GM13977 (cell line): ENCODE data around the gene CAPZA1.
A peak's percentile ranks its signal among the peaks of the same experiment; 100 is the strongest.

Experiments used
- DNase-seq: peaks from one replicate; pipeline ENCODE4 v3.0.0; 2012; ENCODE audit warnings: low spot score
- CTCF ChIP-seq: IDR thresholded peaks from 2 replicates; pipeline ENCODE4 v1.5.1; 2012; ENCODE audit warnings: mild to moderate bottlenecking, control low read depth; ENCODE audit not compliant: insufficient read depth; ENCODE audit errors: extremely low read depth, missing control alignments
- in situ Hi-C: fragments of 300-500 bp; cut with MboI; formaldehyde crosslinking; loops from one replicate; pipeline ENCODE4 v1.12.0; 2022; ENCODE audit warnings: low sequenced_read_pairs, low pct_unique_long_range_greater_than_20kb, mixed read lengths, inconsistent platforms; ENCODE audit not compliant: unreplicated experiment

CAPZA1 gene

GRCh38 chr1:112665857-112666256, 46.2 kb downstream of the CAPZA1 start:
- no peak for DNase-seq
- no peak for TF ChIP-seq CTCF
- in situ Hi-C loops, result no loop called here

- no peak for TF ChIP-seq CTCF
- in situ Hi-C loops, result no loop called here
- DNase-seq, result no peak
These were observed 47.3 kb downstream of the CAPZA1 start for GRCh38 chr1:112666946-112667345.

DNA sequence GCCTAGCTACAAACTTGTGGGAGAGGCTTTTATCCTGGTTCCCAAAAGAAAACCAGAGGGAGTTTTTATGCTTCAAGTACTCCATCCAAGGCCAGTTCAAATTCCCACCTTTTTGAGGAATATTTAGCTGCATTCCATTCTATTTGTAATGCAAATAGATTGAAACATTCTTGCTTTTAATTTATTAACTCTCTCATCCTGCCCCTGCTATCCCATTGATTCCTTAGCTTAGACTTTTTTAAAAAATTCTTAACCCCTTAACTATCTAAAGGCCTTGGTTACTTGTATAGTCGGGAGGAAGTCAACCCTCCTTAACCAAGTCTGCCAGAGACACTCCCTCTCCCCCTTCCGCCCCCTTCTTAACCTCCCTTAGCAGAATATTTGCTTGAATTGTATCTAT, 52.4 kb downstream of the CAPZA1 start:
- in situ Hi-C loops, result no loop called here
- DNase-seq, result no peak

GRCh38 chr1:112672842-112673241, 53.2 kb downstream of the CAPZA1 start:
- in situ Hi-C loops, result no loop called here
- TF ChIP-seq CTCF, result no peak
- DNase-seq, result no peak

More for the DNA sequence above, 52.4 kb downstream of the CAPZA1 start:
- no peak for TF ChIP-seq CTCF

GRCh38 chr1:112673592-112674439, 54.2 kb downstream of the CAPZA1 start:
- peak; percentile 21 for TF ChIP-seq CTCF
- in situ Hi-C loops, result no loop called here
- DNase-seq, result no peak

DNA sequence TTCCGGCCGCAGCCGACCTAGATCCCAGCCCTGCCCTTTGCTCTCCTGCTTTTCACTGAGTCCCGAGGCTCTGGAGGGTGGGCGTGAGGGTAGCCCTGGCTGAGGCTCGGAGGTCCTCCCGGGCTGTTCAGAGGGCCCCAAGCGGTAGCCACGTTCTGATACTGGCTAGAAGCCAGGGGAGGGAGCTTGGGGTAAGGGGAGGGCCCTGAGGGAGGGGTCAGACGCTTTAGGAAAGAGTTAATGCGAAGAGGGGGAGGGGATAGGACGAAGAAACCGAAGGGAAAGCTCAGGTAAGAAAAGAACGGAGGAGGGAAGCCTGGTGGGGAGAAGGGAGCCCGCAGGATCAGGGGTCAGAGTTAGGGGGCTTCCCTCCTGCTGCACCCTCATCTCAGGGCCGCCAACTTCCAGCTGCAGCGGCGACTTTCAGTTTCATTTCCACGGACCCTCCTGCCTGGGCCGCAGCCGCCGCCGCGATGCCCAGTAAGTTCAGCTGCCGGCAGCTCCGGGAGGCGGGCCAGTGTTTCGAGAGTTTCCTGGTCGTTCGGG, 54.9 kb downstream of the CAPZA1 start, which contains the start of gene MOV10:
Gene MOV10, plus strand, starts transcription at position 220 of the 546 bp plus-strand sequence. Its CDS starts 254 bp downstream, at position 474.
- TF ChIP-seq CTCF, result no peak
- DNase-seq, result peak; percentile 79
- in situ Hi-C loops, result no loop called here
